ENCODE measurements around the gene ANKRD17. TPM values are rescaled to one million over a fixed set of nuclear protein-coding genes. Genes with fewer than 3 reads are reported as not detected.

Gene ANKRD17
- polyA plus RNA-seq, 1 donor from 2014 or later = 30.4 TPM

DNA sequence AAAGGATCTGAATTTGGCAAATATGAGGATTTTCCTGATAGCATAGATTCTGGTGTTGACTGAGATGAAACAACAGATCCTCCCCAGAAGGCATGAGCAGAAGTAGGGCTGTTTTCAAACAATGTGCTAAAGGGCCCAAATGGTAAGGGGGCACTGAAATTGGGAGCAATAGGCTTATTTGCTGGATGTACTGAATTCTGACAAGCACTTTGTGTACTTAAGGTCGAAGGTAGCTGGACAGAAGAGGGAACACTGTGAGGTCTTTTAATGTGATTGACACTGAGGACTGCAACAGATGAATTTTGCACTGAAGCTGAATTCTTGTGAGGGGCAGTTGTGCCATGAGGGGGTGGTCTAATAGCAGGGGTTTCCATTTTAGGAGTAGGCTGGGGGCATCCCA is 167.9 kb downstream of the ANKRD17 start:
- Histone ChIP-seq H3K79me2 (replicated peaks; ENCODE audit: insufficient read depth, low read length) (no peaks in the 10 kb centered on the region), H3K36me3 (ENCODE audit: insufficient read depth, low read length) (peaks cover 14% of the 10 kb centered on the region), H3K27ac (ENCODE audit: low read length) (no peak overlapping the region), H2AFZ (ENCODE audit: low read depth, low read length) (no peak overlapping the region), H3K4me3 (ENCODE audit: low read length) (no peak overlapping the region), H3K9ac (ENCODE audit: low read length) (no peak overlapping the region), H3F3A (ENCODE audit: insufficient read depth, low read length, poor library complexity, severe bottlenecking) (no peaks in the 10 kb centered on the region), H3K4me2 (ENCODE audit: low read length) (no peak overlapping the region), H3K9me3 (ENCODE audit: low read length) (no peaks in the 10 kb centered on the region), H3K9me2 (ENCODE audit: insufficient read depth, low read length) (no peaks in the 10 kb centered on the region), H4K20me1 (ENCODE audit: insufficient read depth) (no peaks in the 10 kb centered on the region), H3K27me3 (ENCODE audit: insufficient read depth, low read depth, low read length) (no peaks in the 10 kb centered on the region)
- TF ChIP-seq EZH2 (IDR thresholded peaks at IDR 0.05; ENCODE audit: borderline replicate concordance, insufficient read depth, low read length, poor library complexity, severe bottlenecking) = no peak

DNA sequence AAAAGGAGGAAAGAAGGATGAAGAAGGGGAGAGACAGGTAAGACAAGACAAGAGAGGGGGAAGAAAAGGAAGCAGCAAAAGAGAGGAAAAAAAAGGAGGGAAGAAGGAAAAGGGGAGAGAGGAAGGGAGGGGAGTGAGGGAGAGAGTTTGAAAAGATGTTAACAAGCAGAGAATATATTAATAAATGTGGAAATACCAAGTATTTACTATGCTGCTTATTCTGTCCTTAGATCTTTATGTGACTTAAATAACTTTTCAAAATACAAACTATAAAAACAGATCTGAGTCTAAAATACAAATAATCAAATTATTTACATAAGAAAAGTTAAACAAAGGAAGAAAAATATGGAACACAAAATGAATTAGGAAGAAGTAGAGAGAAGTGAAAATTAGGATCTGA is 170.7 kb downstream of the ANKRD17 start:
- no peak overlapping the region for H3K9ac ChIP-seq (ENCODE audit: low read length)
- no peak overlapping the region for H3K4me3 ChIP-seq (ENCODE audit: low read length)
- H3K9me2 ChIP-seq (ENCODE audit: insufficient read depth, low read length) = no peaks in the 10 kb centered on the region
- no peaks in the 10 kb centered on the region for H3K79me2 ChIP-seq (replicated peaks; ENCODE audit: insufficient read depth, low read length)
- no peak overlapping the region for H3K27ac ChIP-seq (ENCODE audit: low read length)
- peaks cover 14% of the 10 kb centered on the region for H3K36me3 ChIP-seq (ENCODE audit: insufficient read depth, low read length)
- H2AFZ ChIP-seq (ENCODE audit: low read depth, low read length) = no peak overlapping the region
- H3K27me3 ChIP-seq (ENCODE audit: insufficient read depth, low read depth, low read length) = no peaks in the 10 kb centered on the region
- H3K9me3 ChIP-seq (ENCODE audit: low read length) = no peaks in the 10 kb centered on the region
- H3F3A ChIP-seq (ENCODE audit: insufficient read depth, low read length, poor library complexity, severe bottlenecking) = no peaks in the 10 kb centered on the region
- H3K4me2 ChIP-seq (ENCODE audit: low read length) = no peak overlapping the region
- TF ChIP-seq, protein P1, sequence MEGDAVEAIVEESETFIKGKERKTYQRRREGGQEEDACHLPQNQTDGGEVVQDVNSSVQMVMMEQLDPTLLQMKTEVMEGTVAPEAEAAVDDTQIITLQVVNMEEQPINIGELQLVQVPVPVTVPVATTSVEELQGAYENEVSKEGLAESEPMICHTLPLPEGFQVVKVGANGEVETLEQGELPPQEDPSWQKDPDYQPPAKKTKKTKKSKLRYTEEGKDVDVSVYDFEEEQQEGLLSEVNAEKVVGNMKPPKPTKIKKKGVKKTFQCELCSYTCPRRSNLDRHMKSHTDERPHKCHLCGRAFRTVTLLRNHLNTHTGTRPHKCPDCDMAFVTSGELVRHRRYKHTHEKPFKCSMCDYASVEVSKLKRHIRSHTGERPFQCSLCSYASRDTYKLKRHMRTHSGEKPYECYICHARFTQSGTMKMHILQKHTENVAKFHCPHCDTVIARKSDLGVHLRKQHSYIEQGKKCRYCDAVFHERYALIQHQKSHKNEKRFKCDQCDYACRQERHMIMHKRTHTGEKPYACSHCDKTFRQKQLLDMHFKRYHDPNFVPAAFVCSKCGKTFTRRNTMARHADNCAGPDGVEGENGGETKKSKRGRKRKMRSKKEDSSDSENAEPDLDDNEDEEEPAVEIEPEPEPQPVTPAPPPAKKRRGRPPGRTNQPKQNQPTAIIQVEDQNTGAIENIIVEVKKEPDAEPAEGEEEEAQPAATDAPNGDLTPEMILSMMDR (IDR thresholded peaks at IDR 0.05; ENCODE audit: poor library complexity, severe bottlenecking) = no peak
- no peak for TF ChIP-seq RAD21 (conservative IDR thresholded peaks at IDR 0.05)
- TF ChIP-seq SMC3 (conservative IDR thresholded peaks at IDR 0.05; ENCODE audit: poor library complexity) = no peak
- TF ChIP-seq EZH2 (IDR thresholded peaks at IDR 0.05; ENCODE audit: borderline replicate concordance, insufficient read depth, low read length, poor library complexity, severe bottlenecking) = no peak
- TF ChIP-seq, protein P2, sequence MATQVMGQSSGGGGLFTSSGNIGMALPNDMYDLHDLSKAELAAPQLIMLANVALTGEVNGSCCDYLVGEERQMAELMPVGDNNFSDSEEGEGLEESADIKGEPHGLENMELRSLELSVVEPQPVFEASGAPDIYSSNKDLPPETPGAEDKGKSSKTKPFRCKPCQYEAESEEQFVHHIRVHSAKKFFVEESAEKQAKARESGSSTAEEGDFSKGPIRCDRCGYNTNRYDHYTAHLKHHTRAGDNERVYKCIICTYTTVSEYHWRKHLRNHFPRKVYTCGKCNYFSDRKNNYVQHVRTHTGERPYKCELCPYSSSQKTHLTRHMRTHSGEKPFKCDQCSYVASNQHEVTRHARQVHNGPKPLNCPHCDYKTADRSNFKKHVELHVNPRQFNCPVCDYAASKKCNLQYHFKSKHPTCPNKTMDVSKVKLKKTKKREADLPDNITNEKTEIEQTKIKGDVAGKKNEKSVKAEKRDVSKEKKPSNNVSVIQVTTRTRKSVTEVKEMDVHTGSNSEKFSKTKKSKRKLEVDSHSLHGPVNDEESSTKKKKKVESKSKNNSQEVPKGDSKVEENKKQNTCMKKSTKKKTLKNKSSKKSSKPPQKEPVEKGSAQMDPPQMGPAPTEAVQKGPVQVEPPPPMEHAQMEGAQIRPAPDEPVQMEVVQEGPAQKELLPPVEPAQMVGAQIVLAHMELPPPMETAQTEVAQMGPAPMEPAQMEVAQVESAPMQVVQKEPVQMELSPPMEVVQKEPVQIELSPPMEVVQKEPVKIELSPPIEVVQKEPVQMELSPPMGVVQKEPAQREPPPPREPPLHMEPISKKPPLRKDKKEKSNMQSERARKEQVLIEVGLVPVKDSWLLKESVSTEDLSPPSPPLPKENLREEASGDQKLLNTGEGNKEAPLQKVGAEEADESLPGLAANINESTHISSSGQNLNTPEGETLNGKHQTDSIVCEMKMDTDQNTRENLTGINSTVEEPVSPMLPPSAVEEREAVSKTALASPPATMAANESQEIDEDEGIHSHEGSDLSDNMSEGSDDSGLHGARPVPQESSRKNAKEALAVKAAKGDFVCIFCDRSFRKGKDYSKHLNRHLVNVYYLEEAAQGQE (IDR thresholded peaks at IDR 0.05; ENCODE audit: borderline replicate concordance) = no peak
- TF ChIP-seq EP300 (conservative IDR thresholded peaks at IDR 0.05; ENCODE audit: poor library complexity, severe bottlenecking) = no peak
- TF ChIP-seq POLR2AphosphoS5 (IDR thresholded peaks at IDR 0.05) = no peak
- H4K20me1 ChIP-seq (ENCODE audit: insufficient read depth) = no peaks in the 10 kb centered on the region

DNA sequence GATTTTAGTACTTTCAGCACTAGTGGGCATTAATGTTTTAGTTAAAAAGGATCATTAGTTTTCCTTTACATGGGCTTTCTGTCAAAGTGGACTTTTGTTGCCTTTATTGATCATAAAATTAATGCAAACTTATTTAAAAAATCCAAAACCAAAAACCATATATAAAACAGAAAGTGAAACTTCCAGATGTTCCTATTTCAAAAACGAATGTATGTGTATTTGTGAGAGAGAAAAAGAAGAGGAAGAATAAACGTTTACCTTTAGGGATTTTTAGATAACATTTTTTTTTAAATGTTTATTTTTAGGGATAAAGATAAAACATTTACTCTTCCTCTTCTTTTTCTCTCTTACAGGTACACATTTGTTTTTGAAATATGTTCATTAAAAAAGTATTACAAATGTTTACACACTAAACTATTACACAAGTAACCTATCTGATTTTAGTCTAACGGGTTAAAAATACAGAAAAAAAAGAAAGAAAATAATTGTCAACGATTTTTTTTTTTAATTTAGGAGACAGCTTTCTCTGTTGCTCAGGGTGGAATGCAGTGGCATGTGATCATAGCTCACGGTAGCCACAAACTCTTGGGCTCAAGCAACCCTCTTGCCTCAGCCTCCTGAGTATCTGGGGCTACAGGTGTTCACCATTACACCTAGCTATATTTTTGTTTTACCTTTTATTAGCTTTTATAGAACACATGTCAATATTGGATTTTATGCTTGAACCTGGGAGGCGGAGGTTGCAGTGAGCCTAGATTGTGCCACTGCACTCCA is 172.3 kb downstream of the ANKRD17 start:
- H4K20me1 ChIP-seq (ENCODE audit: insufficient read depth) = no peaks in the 10 kb centered on the region
- no peaks in the 10 kb centered on the region for H3K27me3 ChIP-seq (ENCODE audit: insufficient read depth, low read depth, low read length)
- H3K79me2 ChIP-seq (replicated peaks; ENCODE audit: insufficient read depth, low read length) = peaks cover under 1% of the 10 kb centered on the region
- H3K4me3 ChIP-seq (ENCODE audit: low read length) = no peak overlapping the region
- H2AFZ ChIP-seq (ENCODE audit: low read depth, low read length) = no peak overlapping the region
- H3K9me2 ChIP-seq (ENCODE audit: insufficient read depth, low read length) = no peaks in the 10 kb centered on the region
- H3K36me3 ChIP-seq (ENCODE audit: insufficient read depth, low read length) = peaks cover 8% of the 10 kb centered on the region
- H3K9me3 ChIP-seq (ENCODE audit: low read length) = no peaks in the 10 kb centered on the region
- H3F3A ChIP-seq (ENCODE audit: insufficient read depth, low read length, poor library complexity, severe bottlenecking) = no peaks in the 10 kb centered on the region
- H3K9ac ChIP-seq (ENCODE audit: low read length) = no peak overlapping the region
- H3K4me2 ChIP-seq (ENCODE audit: low read length) = no peak overlapping the region
- TF ChIP-seq EP300 (conservative IDR thresholded peaks at IDR 0.05; ENCODE audit: poor library complexity, severe bottlenecking) (no peak), SMC3 (conservative IDR thresholded peaks at IDR 0.05; ENCODE audit: poor library complexity) (no peak), EZH2 (IDR thresholded peaks at IDR 0.05; ENCODE audit: borderline replicate concordance, insufficient read depth, low read length, poor library complexity, severe bottlenecking) (no peak), MXI1 (conservative IDR thresholded peaks at IDR 0.05; ENCODE audit: poor library complexity, severe bottlenecking) (no peak), POLR2AphosphoS5 (IDR thresholded peaks at IDR 0.05) (no peak), RAD21 (conservative IDR thresholded peaks at IDR 0.05) (no peak), TAF1 (IDR thresholded peaks at IDR 0.05; ENCODE audit: low read depth) (no peak)
- TF ChIP-seq, protein P2 (IDR thresholded peaks at IDR 0.05; ENCODE audit: borderline replicate concordance) = no peak
- TF ChIP-seq, protein P1 (IDR thresholded peaks at IDR 0.05; ENCODE audit: poor library complexity, severe bottlenecking) = no peak
- H3K27ac ChIP-seq (ENCODE audit: low read length) = no peak overlapping the region
